ENCODE data around the gene SYT8.

SYT8 gene

GRCh38 chr11:1859004-1859403 lies 24.2 kb downstream of the SYT8 start:
- no peak for TF ChIP-seq CTCF (conservative IDR thresholded peaks at IDR 0.05; ENCODE audit: low read depth, low read length)
- H3K27me3 ChIP-seq (ENCODE audit: insufficient read depth, low read depth): peaks cover 89% of the 10 kb centered on the region
- H4K20me1 ChIP-seq (ENCODE audit: insufficient read depth): no peaks in the 10 kb centered on the region
- no peak overlapping the region for H2AFZ ChIP-seq (ENCODE audit: low read depth)
- no peaks in the 10 kb centered on the region for H3K79me2 ChIP-seq (ENCODE audit: insufficient read depth, low read depth)
- no peak overlapping the region for H3K9ac ChIP-seq
- no peaks in the 10 kb centered on the region for H3K36me3 ChIP-seq (ENCODE audit: insufficient read depth)
- H3K4me2 ChIP-seq: no peak overlapping the region
- no peak overlapping the region for H3K27ac ChIP-seq
- H3K4me3 ChIP-seq (IDR thresholded peaks at IDR 0.05; ENCODE audit: insufficient read depth, low read depth, low read length): no peak overlapping the region
- H3K4me1 ChIP-seq (ENCODE audit: low read depth, poor library complexity, severe bottlenecking): peaks cover 10% of the 10 kb centered on the region

- Histone ChIP-seq H3K27ac (no peak overlapping the region), H3K4me3 (IDR thresholded peaks at IDR 0.05; ENCODE audit: insufficient read depth, low read depth, low read length) (no peak overlapping the region), H4K20me1 (ENCODE audit: insufficient read depth) (no peaks in the 10 kb centered on the region), H3K4me1 (ENCODE audit: low read depth, poor library complexity, severe bottlenecking) (peaks cover 1% of the 10 kb centered on the region), H3K27me3 (ENCODE audit: insufficient read depth, low read depth) (peaks cover 91% of the 10 kb centered on the region), H3K4me2 (no peak overlapping the region), H3K79me2 (ENCODE audit: insufficient read depth, low read depth) (no peaks in the 10 kb centered on the region), H2AFZ (ENCODE audit: low read depth) (no peak overlapping the region), H3K9ac (no peak overlapping the region), H3K36me3 (ENCODE audit: insufficient read depth) (no peaks in the 10 kb centered on the region)
- no peak for TF ChIP-seq CTCF (conservative IDR thresholded peaks at IDR 0.05; ENCODE audit: low read depth, low read length)
Measured at GRCh38 chr11:1860108-1860507, 25.3 kb downstream of the SYT8 start.

- Histone ChIP-seq H4K20me1 (ENCODE audit: insufficient read depth) (no peaks in the 10 kb centered on the region), H3K9ac (no peak overlapping the region), H2AFZ (ENCODE audit: low read depth) (no peak overlapping the region), H3K27ac (no peak overlapping the region), H3K4me3 (IDR thresholded peaks at IDR 0.05; ENCODE audit: insufficient read depth, low read depth, low read length) (no peak overlapping the region), H3K36me3 (ENCODE audit: insufficient read depth) (no peaks in the 10 kb centered on the region), H3K27me3 (ENCODE audit: insufficient read depth, low read depth) (peaks cover 92% of the 10 kb centered on the region), H3K4me1 (ENCODE audit: low read depth, poor library complexity, severe bottlenecking) (no peaks in the 10 kb centered on the region), H3K79me2 (ENCODE audit: insufficient read depth, low read depth) (no peaks in the 10 kb centered on the region), H3K4me2 (no peak overlapping the region)
- TF ChIP-seq CTCF (conservative IDR thresholded peaks at IDR 0.05; ENCODE audit: low read depth, low read length): no peak
Measured at GRCh38 chr11:1861435-1862411, 26.9 kb downstream of the SYT8 start.

- no peak for TF ChIP-seq CTCF (conservative IDR thresholded peaks at IDR 0.05; ENCODE audit: low read depth, low read length)
- Histone ChIP-seq H3K4me1 (ENCODE audit: low read depth, poor library complexity, severe bottlenecking) (no peaks in the 10 kb centered on the region), H4K20me1 (ENCODE audit: insufficient read depth) (no peaks in the 10 kb centered on the region), H3K36me3 (ENCODE audit: insufficient read depth) (no peaks in the 10 kb centered on the region), H3K79me2 (ENCODE audit: insufficient read depth, low read depth) (no peaks in the 10 kb centered on the region), H3K27me3 (ENCODE audit: insufficient read depth, low read depth) (peaks cover 87% of the 10 kb centered on the region), H2AFZ (ENCODE audit: low read depth) (no peak overlapping the region), H3K9ac (no peak overlapping the region), H3K27ac (no peak overlapping the region), H3K4me2 (no peak overlapping the region), H3K4me3 (IDR thresholded peaks at IDR 0.05; ENCODE audit: insufficient read depth, low read depth, low read length) (no peak overlapping the region)
Measured at GRCh38 chr11:1862588-1863351, 28.0 kb downstream of the SYT8 start.
